T-helper 1 cell treated with Interleukin-12 subunit alpha and Interleukin-12 subunit beta and Interleukin-4 antibody, amounts not matched to agents 30 μg/mL and 1 μg/mL, for 36 hours (primary cell): Measurements from ENCODE around the gene SNF8.

Experiments used
- H3K27ac Mint-ChIP-seq: one replicate; pipeline ENCODE4 v1.8.0; 2021; ENCODE audit warnings: mild to moderate bottlenecking, mixed read lengths
- H3K27me3 Mint-ChIP-seq: one replicate; pipeline ENCODE4 v1.8.0; 2021; ENCODE audit warnings: low read depth, mixed read lengths
- H3K36me3 Mint-ChIP-seq: one replicate; pipeline ENCODE4 v1.8.0; 2021; ENCODE audit warnings: low read depth, mixed read lengths
- H3K4me1 Mint-ChIP-seq: one replicate; pipeline ENCODE4 v1.8.0; 2021; ENCODE audit warnings: low read depth, mixed read lengths
- H3K4me3 Mint-ChIP-seq: one replicate; pipeline ENCODE4 v1.8.0; 2021; ENCODE audit warnings: mild to moderate bottlenecking, moderate library complexity, mixed read lengths
- H3K9me3 Mint-ChIP-seq: one replicate; pipeline ENCODE4 v1.8.0; 2021; ENCODE audit warnings: mixed read lengths

Gene SNF8

GRCh38 chr17:48883171-48883570 is 61.5 kb downstream of the SNF8 start:
- H3K27me3 Mint-ChIP-seq = peaks cover 4% of the 10 kb centered on the region
- H3K4me1 Mint-ChIP-seq = peaks cover 14% of the 10 kb centered on the region
- no peak overlapping the region for H3K4me3 Mint-ChIP-seq
- no peaks in the 10 kb centered on the region for H3K36me3 Mint-ChIP-seq
- no peak overlapping the region for H3K27ac Mint-ChIP-seq
- no peaks in the 10 kb centered on the region for H3K9me3 Mint-ChIP-seq

GRCh38 chr17:48882272-48882671 is 62.4 kb downstream of the SNF8 start:
- no peaks in the 10 kb centered on the region for H3K36me3 Mint-ChIP-seq
- no peaks in the 10 kb centered on the region for H3K9me3 Mint-ChIP-seq
- H3K4me1 Mint-ChIP-seq = peaks cover 17% of the 10 kb centered on the region
- H3K27me3 Mint-ChIP-seq = peaks cover 4% of the 10 kb centered on the region
- no peak overlapping the region for H3K27ac Mint-ChIP-seq
- H3K4me3 Mint-ChIP-seq = no peak overlapping the region
